Measurements from ENCODE around the gene AIRE. TPM values are rescaled to one million over a fixed set of nuclear protein-coding genes. Genes with fewer than 3 reads are reported as not detected.

Gene AIRE
- polyA plus RNA-seq, 1 experiment, result not detected

- ChIA-PET POLR2A (no interaction called here), CTCF (no interaction called here)
- Histone ChIP-seq H3K9me3 (ENCODE audit: control insufficient read depth, insufficient read depth, low read length) (no peaks in the 10 kb centered on the region), H3K27me3 (ENCODE audit: control insufficient read depth, insufficient read depth, low read length) (peaks cover 14% of the 10 kb centered on the region), H3K27ac (ENCODE audit: low read depth, low read length) (no peak overlapping the region), H3K4me3 (ENCODE audit: low read depth, low read length) (no peak overlapping the region)
- DNase-seq (ENCODE audit: low read depth, low spot score), result no peak
- TF ChIP-seq CTCF (IDR thresholded peaks at IDR 0.05; ENCODE audit: low read depth, low read length), result no peak
Observed at GRCh38 chr21:44293551-44294231, 8.0 kb downstream of the AIRE start.

- ChIA-PET POLR2A (no interaction called here), CTCF (interaction anchor here (1.3 kb wide), 1 partner anchor 10 kb away, joined by 4 read pairs; no protein-coding TSS in a partner anchor)
- no peaks in the 10 kb centered on the region for H3K9me3 ChIP-seq (ENCODE audit: control insufficient read depth, insufficient read depth, low read length)
- no peak for DNase-seq (ENCODE audit: low read depth, low spot score)
- no peak overlapping the region for H3K4me3 ChIP-seq (ENCODE audit: low read depth, low read length)
- peaks cover 9% of the 10 kb centered on the region for H3K27me3 ChIP-seq (ENCODE audit: control insufficient read depth, insufficient read depth, low read length)
- no peak for TF ChIP-seq CTCF (IDR thresholded peaks at IDR 0.05; ENCODE audit: low read depth, low read length)
- H3K27ac ChIP-seq (ENCODE audit: low read depth, low read length), result no peak overlapping the region
Observed at GRCh38 chr21:44294391-44295162, 8.9 kb downstream of the AIRE start.

- ChIA-PET CTCF (interaction anchor here (1.3 kb wide), 1 partner anchor 9 kb away, joined by 4 read pairs; no protein-coding TSS in a partner anchor), POLR2A (no interaction called here)
- no peak for DNase-seq (ENCODE audit: low read depth, low spot score)
- Histone ChIP-seq H3K27ac (ENCODE audit: low read depth, low read length) (no peak overlapping the region), H3K9me3 (ENCODE audit: control insufficient read depth, insufficient read depth, low read length) (no peaks in the 10 kb centered on the region), H3K27me3 (ENCODE audit: control insufficient read depth, insufficient read depth, low read length) (peaks cover 7% of the 10 kb centered on the region), H3K4me3 (ENCODE audit: low read depth, low read length) (no peak overlapping the region)
- TF ChIP-seq CTCF (IDR thresholded peaks at IDR 0.05; ENCODE audit: low read depth, low read length), result no peak
Observed at GRCh38 chr21:44295163-44295573, 9.5 kb downstream of the AIRE start.

GRCh38 chr21:44295646-44296045 lies 10.0 kb downstream of the AIRE start:
- Histone ChIP-seq H3K9me3 (ENCODE audit: control insufficient read depth, insufficient read depth, low read length) (no peaks in the 10 kb centered on the region), H3K27ac (ENCODE audit: low read depth, low read length) (no peak overlapping the region), H3K4me3 (ENCODE audit: low read depth, low read length) (no peak overlapping the region), H3K27me3 (ENCODE audit: control insufficient read depth, insufficient read depth, low read length) (peaks cover 7% of the 10 kb centered on the region)
- no peak for TF ChIP-seq CTCF (IDR thresholded peaks at IDR 0.05; ENCODE audit: low read depth, low read length)
- no peak for DNase-seq (ENCODE audit: low read depth, low spot score)
- POLR2A ChIA-PET, result interaction anchor here (0.5 kb wide), 1 partner anchor 9 kb away, joined by 6 read pairs; no protein-coding TSS in a partner anchor
- CTCF ChIA-PET, result interaction anchor here (1.3 kb wide), 1 partner anchor 9 kb away, joined by 4 read pairs; no protein-coding TSS in a partner anchor

- Histone ChIP-seq H3K9me3 (ENCODE audit: control insufficient read depth, insufficient read depth, low read length) (no peaks in the 10 kb centered on the region), H3K4me3 (ENCODE audit: low read depth, low read length) (no peak overlapping the region), H3K27ac (ENCODE audit: low read depth, low read length) (no peak overlapping the region), H3K27me3 (ENCODE audit: control insufficient read depth, insufficient read depth, low read length) (peaks cover 3% of the 10 kb centered on the region)
- no peak for DNase-seq (ENCODE audit: low read depth, low spot score)
- CTCF ChIA-PET, result interaction anchor here (1.3 kb wide), 1 partner anchor 8 kb away, joined by 4 read pairs; no protein-coding TSS in a partner anchor
- TF ChIP-seq CTCF (IDR thresholded peaks at IDR 0.05; ENCODE audit: low read depth, low read length), result no peak
- POLR2A ChIA-PET, result interaction anchor here (0.5 kb wide), 1 partner anchor 9 kb away, joined by 6 read pairs; no protein-coding TSS in a partner anchor
Observed at GRCh38 chr21:44296103-44296519, 10.4 kb downstream of the AIRE start.
